ENCODE results near the gene SLC4A8.
"Not testable (repeated sequence)": the region's sequence is repeated elsewhere in the genome, so short reads cannot be mapped to it uniquely, and the experiment has no call there.

The SLC4A8 gene

DNA sequence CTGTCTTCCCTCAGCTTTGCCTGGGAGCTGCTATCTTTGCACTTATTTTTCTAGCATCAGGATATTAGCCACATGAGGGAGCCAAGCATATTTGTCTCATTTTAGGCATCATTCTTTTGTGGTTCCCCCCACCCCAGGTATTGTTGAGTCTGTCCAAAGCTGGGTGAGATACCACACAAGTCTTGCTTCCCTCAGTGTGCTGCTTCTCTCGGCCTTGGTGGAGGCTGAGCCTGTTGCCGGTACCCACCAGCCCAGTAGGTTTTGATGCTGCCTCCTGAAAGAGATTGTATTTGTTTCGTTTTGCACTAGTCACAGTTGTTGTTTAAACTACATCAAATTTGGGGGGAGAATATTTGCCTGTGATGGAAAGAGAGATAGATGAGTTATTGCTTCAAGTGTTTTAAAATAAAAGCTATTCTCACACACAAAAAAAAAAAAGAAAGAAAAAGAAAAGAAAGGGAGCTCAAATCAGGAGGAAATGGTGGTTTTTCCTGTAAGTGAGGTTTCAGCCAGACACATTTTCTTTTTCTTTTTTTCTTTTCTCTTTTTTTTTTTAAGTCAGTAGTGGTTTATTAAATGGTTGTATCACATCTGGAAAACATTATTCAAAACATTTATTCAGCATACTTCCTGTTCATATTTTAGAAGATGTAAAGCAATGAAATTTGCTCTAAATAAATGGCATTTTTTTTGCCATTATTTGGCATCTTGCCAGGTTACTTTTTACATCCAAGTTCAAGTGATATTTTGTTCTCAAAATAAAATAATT, 58.5 kb downstream of the SLC4A8 start:
- DNase-seq, result peak in 1 of 5 donors; percentile 70

GRCh38 chr12:51484119-51484518, 59.5 kb downstream of the SLC4A8 start:
- DNase-seq, result peak in 1 of 5 donors; percentile 28

DNA sequence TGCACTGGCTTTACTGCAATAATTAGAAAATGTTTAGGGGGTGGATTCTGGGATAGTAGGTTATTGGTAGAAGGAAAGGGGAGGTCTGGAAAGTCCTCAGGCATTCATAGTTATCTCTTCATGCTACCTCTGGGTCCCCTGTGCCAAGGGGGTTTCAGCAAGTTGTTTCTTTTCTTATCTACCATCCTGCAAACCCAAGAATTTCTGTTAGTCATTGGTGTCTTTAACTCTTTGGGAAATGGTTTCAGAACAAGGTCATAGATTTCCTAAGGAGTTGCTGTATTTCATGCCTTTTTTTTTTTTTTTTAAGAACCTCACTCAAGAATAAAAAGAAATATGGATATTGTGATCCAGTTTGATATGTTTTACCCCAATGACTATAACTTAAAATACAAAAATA, 63.6 kb downstream of the SLC4A8 start:
- no peak for DNase-seq

GRCh38 chr12:51493281-51493680, 68.7 kb downstream of the SLC4A8 start:
- DNase-seq, result no peak

DNA sequence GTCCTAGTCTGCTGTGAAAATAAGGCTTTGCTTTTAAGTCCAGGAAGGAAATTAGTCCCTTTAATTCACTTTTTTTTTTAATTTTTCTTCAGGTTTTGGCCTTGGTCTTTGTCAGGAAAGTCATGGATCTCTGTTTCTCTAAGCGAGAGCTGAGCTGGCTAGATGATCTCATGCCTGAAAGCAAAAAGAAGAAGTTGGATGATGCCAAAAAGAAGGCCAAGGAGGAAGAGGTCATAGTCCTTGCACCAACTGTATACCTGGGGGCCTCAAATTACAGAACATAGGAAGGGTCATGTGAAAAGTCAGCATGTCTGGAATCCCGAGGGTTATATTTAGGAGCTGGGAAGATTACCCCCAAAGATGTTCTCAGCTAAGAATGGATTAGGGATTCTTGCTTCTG, 72.3 kb downstream of the SLC4A8 start:
- no peak for DNase-seq

- DNase-seq, result no peak
Measured at GRCh38 chr12:51504851-51505250, 80.2 kb downstream of the SLC4A8 start.

- no peak for DNase-seq
Measured at GRCh38 chr12:51505360-51506105, 80.9 kb downstream of the SLC4A8 start.

DNA sequence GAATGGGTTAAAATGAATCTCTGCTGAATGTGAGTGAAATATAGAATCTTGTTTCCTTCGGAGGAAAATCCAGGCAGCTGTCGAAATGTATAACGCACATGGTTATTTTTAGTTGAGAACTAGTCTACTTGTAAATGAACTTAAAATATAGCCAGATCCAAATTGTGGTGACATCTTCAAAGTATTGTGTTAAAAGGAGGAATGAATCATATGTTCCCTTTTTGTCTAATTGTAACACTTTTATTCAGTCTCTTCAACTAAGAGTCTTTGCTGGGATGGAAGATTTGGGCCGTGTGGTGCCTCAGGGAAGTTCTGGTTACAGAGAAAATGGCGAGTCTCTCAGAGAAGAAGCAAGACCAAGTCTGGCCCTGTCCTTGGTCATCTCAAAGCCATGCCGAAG, 82.5 kb downstream of the SLC4A8 start:
- no peak for DNase-seq

- no peak for DNase-seq
Measured at GRCh38 chr12:51508285-51508684, 83.7 kb downstream of the SLC4A8 start.

GRCh38 chr12:51511546-51512260, 87.1 kb downstream of the SLC4A8 start:
- no peak for DNase-seq

- no peak for DNase-seq
Measured at GRCh38 chr12:51512438-51512837, 87.8 kb downstream of the SLC4A8 start.

- DNase-seq, result not testable (repeated sequence)
Measured at GRCh38 chr12:51515037-51515436, 90.4 kb downstream of the SLC4A8 start.

DNA sequence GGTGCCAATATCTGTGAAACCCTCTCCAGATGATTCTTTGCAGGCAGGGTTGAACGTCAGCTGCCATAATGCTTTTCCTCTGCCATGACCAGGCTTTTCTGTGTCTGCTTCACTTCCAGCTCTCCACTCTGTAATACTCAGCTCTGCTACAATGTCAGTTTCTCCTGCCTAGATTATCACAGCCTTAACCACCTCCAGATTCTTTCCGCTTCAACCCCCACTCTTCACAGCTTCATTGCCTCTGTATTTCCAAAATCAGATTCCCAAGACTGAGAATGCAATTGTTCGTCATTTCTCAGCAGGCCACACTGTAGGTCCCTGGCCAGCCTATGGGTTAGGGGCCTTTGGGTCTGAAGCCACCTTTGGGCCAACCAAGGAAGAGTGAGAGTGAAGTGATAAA, 92.7 kb downstream of the SLC4A8 start:
- DNase-seq, result no peak

DNA sequence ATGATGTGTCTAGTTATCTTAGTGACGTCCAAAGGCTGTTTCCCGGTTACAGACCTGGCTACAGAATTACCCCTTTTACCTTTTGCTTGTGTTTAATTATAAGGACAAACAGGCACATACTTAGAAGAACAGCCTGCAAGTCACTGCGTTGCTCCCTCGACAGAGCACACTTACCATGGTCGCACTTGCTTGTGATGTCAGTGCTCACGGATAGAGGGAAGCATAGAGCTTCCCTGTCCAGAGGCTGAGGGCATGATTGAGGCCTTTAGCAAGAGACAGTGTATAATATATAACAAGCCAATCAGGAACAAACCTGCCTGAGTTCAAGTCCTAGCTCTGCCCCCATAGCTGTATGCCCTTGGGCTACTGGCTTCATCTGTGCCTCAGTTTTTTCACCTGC, 93.2 kb downstream of the SLC4A8 start:
- no peak for DNase-seq

DNA sequence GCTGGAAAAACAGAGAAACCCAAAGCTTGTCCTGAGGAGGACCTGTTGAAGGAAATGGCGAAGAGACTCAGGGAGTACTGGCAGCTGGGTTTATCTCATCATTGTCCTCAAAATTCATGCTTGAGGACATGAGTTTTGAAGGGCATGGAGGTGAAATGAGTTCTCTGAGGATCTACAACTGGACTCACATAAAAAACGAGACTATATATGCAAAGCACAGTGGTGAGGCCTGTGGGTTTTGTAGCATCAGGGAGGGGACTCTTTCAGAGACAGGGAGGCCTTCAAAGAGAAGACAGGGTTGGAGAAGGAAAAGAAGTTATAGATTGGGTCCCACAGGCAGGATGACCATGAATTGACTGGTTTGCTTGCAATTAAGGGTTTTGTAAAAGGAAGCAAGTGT, 95.1 kb downstream of the SLC4A8 start:
- no peak for DNase-seq

GRCh38 chr12:51520576-51521325, 96.1 kb downstream of the SLC4A8 start:
- DNase-seq, result no peak

DNA sequence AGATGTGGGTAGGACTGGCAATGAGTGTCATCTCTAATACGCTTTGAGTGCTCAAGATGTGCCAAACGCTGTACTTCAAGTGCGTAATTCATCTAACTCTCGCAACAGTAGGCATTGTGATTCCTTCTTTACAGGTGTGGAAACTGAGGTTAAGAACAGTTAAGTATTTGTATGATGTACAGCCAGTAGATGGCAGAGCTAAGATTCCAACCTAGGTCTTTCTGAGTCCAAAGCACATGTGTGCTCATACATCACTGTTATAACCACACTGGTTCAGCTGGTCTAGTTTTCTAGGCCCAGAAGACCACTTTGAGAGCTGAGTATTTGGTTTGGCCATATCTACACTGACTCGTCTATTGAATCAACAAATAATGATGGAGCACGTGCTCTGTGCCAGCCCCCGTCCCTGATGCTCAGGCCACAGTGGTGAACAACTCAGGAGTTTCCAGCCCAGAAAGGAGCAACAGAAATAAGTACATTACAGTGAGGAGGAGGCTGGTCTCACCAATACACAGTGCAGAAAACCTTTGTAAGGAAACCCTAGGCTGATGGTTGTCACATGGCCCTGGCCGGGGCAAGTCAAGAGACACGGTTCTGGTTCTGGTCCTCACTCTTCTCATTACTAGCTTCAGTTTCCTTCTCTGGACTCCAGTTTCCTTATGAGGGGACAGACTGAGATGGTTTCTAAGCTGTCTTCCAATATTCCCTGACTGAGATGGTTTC, 97.1 kb downstream of the SLC4A8 start:
- DNase-seq, result no peak

- no peak for DNase-seq
Measured at GRCh38 chr12:51522696-51523095, 98.1 kb downstream of the SLC4A8 start.

GRCh38 chr12:51524386-51524901, 99.8 kb downstream of the SLC4A8 start:
- DNase-seq, result no peak

GRCh38 chr12:51525518-51525917, 100.9 kb downstream of the SLC4A8 start:
- no peak for DNase-seq

DNA sequence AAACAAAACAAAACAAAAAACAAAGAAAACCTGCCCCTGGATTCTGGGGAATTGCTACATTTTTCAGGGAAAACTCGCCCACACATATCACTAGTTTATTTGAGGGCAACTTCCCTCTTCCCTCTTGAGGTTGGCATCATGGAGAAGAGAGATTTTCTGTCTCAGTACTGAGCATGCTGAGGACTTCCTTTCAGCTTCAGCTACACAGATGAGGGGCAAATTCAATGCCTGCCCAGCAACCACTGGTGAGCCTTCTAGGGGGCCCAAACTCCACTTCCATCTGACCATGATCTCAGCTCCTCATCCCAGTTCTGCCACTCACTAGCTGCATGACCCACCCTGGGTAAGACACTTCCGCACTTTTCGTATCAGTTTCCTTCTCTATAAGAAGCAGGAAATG, 103.3 kb downstream of the SLC4A8 start:
- no peak for DNase-seq
